ENCODE measurements around the gene TGFBR3.

TGFBR3 gene

GRCh38 chr1:91759076-91759475, 126.9 kb downstream of the TGFBR3 start:
- H3K4me3 ChIP-seq (replicated peaks in 1 of 2; ENCODE audit: low read depth in 2 of 2, low read length in 2 of 2), result no peak overlapping the region
- TF ChIP-seq CTCF (IDR thresholded peaks at IDR 0.05; ENCODE audit: low read depth, low read length), result no peak
- no peak for DNase-seq (ENCODE audit: low read depth in 2 of 2)

GRCh38 chr1:91757763-91758460, 128.0 kb downstream of the TGFBR3 start:
- DNase-seq (ENCODE audit: low read depth in 2 of 2), result no peak
- H3K4me3 ChIP-seq (replicated peaks in 1 of 2; ENCODE audit: low read depth in 2 of 2, low read length in 2 of 2), result no peak overlapping the region
- no peak for TF ChIP-seq CTCF (IDR thresholded peaks at IDR 0.05; ENCODE audit: low read depth, low read length)

GRCh38 chr1:91755702-91756287, 130.2 kb downstream of the TGFBR3 start:
- H3K4me3 ChIP-seq (replicated peaks in 1 of 2; ENCODE audit: low read depth in 2 of 2, low read length in 2 of 2), result no peak overlapping the region
- no peak for DNase-seq (ENCODE audit: low read depth in 2 of 2)
- no peak for TF ChIP-seq CTCF (IDR thresholded peaks at IDR 0.05; ENCODE audit: low read depth, low read length)

GRCh38 chr1:91754816-91755580, 131.0 kb downstream of the TGFBR3 start:
- DNase-seq (ENCODE audit: low read depth in 2 of 2), result peak in 1 of 2 donors; percentile 62
- no peak for TF ChIP-seq CTCF (IDR thresholded peaks at IDR 0.05; ENCODE audit: low read depth, low read length)

GRCh38 chr1:91754348-91754747, 131.6 kb downstream of the TGFBR3 start:
- no peak overlapping the region for H3K4me3 ChIP-seq (replicated peaks in 1 of 2; ENCODE audit: low read depth in 2 of 2, low read length in 2 of 2)
- peak; percentile 35 to 56 for DNase-seq (ENCODE audit: low read depth in 2 of 2)
- TF ChIP-seq CTCF (IDR thresholded peaks at IDR 0.05; ENCODE audit: low read depth, low read length), result no peak

More at GRCh38 chr1:91754816-91755580, 131.0 kb downstream of the TGFBR3 start:
- H3K4me3 ChIP-seq (replicated peaks in 1 of 2; ENCODE audit: low read depth in 2 of 2, low read length in 2 of 2), result no peak overlapping the region

- no peak for DNase-seq (ENCODE audit: low read depth in 2 of 2)
- no peak for TF ChIP-seq CTCF (IDR thresholded peaks at IDR 0.05; ENCODE audit: low read depth, low read length)
Observed at GRCh38 chr1:91753878-91754277, 132.1 kb downstream of the TGFBR3 start.

More at GRCh38 chr1:91753878-91754277, 132.1 kb downstream of the TGFBR3 start:
- H3K4me3 ChIP-seq (replicated peaks in 1 of 2; ENCODE audit: low read depth in 2 of 2, low read length in 2 of 2), result no peak overlapping the region

Measured in cardiac fibroblast (primary cell).